Fibroblast of pulmonary artery (primary cell): ENCODE results near the gene STMN1.
A peak's percentile ranks its signal among the peaks of the same experiment; 100 is the strongest.

Source experiments
- DNase-seq: peaks from one replicate; pipeline ENCODE4 v3.0.0-alpha.2; 2010; ENCODE audit warnings: low read depth
- H3K4me3 ChIP-seq: replicated peaks from 2 replicates; pipeline ENCODE4 v1.5.1; 2011; ENCODE audit warnings: low read depth, mild to moderate bottlenecking, control low read depth, low read length, moderate library complexity
- TF ChIP-seq, protein P1 (sequence below): IDR thresholded peaks from 2 replicates; pipeline ENCODE4 v1.5.1; 2011; ENCODE audit warnings: mild to moderate bottlenecking, control low read depth, low read length, inconsistent platforms; ENCODE audit errors: missing control alignments

Gene STMN1

DNA sequence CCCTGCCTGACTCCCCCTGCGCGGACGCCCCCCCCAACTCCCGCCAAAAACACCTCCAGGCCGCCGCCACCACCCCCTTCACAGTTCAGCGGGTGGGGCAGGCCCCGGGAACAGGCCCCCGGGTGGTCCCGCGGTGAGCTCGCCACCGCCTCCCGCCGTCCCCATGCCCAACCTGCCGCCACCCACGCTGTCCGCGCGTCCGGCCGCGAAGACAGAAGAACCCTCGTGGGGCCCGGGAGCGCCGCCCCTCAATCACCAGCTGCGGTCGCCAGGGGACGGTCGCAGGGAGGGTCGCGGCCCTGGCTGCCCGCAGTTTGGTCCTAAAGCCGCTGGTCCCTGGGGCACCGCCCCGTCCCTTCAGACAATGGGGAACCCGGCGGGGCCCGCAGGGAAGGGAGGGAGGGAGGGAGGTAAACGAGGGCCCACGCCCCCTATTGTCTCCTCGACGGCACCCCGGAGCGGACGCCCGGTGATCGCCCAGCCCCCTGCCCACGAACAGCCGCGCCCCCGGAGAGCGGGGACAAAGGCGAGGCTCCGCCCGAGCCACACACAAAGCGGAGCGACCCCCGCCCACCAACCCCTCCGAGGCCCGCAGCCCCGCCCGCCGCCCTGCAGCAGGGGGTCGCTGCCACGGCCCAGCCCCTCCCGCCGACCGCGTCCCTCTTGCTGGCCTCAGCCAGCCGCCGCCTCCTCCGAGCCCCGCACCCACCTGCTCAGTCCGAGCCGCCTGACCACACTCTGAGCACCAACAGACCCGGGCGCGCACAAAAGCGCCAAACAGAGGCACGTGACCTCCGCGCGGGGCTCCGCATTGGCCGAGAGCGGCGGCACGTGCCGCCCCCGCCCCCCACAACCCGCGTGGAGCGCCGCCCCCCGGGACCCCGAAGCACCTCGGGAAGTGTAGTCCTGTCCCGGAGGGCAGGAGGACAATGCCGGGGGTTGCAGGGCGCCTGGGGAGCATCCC lies at the start of gene STMN1:
Gene STMN1 (minus strand): TSS at position 740 of the 964 bp plus-strand sequence. CDS start 1,743 bp downstream, outside the sequence.
- DNase-seq = peak; percentile 90
- peak within 1 kb of the TSS; percentile 73 for H3K4me3 ChIP-seq
- TF ChIP-seq, protein P1, sequence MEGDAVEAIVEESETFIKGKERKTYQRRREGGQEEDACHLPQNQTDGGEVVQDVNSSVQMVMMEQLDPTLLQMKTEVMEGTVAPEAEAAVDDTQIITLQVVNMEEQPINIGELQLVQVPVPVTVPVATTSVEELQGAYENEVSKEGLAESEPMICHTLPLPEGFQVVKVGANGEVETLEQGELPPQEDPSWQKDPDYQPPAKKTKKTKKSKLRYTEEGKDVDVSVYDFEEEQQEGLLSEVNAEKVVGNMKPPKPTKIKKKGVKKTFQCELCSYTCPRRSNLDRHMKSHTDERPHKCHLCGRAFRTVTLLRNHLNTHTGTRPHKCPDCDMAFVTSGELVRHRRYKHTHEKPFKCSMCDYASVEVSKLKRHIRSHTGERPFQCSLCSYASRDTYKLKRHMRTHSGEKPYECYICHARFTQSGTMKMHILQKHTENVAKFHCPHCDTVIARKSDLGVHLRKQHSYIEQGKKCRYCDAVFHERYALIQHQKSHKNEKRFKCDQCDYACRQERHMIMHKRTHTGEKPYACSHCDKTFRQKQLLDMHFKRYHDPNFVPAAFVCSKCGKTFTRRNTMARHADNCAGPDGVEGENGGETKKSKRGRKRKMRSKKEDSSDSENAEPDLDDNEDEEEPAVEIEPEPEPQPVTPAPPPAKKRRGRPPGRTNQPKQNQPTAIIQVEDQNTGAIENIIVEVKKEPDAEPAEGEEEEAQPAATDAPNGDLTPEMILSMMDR = no peak

DNA sequence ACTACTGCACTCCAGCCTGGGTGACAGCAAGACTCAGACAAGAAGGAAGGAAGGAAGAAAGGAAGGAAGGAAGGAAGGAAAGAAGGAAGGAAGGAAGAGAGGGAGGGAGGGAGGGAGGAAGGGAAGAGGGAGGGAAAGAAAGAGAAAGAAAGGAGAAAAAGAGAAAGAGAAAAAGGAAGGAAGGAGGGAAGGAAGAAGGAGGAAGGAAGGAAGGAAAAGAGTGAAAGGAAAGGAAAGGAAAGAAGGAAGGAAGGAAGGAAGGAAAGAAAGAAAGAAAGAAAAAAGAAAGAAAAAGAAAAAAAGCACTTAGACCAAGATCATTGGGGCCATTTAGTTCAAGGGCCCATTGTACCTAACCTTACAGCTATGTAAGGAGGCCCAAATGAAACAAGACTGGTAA lies 49.3 kb upstream of the STMN1 start:
- H3K4me3 ChIP-seq = no peak overlapping the region
- TF ChIP-seq, protein P1 = no peak
- DNase-seq = no peak

DNA sequence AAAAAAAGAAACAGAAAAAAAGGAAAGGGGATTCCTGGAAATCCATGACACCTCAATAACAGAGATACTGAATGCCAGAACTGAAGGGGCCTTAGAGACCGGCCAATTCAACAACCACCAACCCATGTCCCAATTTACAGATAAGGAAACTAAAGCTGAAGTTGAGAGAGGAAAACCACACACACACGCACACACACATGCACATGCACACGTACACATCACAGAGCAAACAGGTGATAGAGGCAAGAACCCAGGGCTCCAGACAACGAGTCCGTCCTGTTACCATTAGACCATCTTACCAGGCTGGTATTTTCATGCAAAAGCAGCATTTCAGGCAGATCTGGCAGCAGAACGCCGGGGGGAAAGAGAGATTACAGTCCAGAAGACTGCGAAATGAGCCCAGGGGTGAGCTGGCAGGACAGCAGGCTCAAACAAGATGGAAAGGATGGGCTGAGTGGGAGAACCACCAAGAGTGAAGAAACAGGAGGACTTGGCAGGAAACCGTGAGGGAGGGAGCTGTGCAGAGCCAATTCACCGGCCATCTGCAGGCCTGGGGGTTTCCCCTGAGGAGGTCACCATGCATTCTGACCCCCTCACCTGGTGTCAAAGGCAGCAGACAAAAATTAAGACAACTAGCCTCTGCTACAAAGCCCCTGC lies 48.2 kb upstream of the STMN1 start:
- DNase-seq = peak; percentile 65
- TF ChIP-seq, protein P1 = no peak
- no peak overlapping the region for H3K4me3 ChIP-seq

DNA sequence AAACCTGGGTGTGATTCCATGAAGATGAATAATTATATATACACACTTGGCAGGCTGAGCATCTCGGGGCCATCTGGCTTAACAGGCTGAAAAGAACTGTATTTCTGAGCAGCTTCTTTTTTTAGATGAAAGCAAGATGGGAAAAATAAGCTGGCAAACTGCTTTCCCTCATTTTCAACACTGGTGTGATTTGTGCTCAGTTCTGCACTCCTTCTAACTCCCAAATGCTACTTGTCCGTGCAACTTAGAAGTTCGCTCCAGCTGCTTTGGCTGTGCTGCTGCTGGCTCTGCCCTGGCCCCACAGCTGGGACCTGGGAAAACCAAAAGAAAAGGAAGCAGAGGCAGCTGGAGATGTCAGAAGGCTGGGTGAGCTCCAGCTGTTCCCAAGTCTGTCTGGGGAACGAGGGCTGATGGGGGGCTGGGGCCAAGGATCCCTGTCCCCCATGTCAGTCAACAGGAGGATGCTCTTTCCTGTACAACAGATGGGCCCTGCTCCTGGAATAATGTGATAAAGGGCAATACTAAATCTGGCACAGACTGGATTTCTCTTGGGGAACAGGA lies 46.7 kb upstream of the STMN1 start:
- peak; percentile 62 for DNase-seq
- TF ChIP-seq, protein P1 = no peak
- no peak overlapping the region for H3K4me3 ChIP-seq

DNA sequence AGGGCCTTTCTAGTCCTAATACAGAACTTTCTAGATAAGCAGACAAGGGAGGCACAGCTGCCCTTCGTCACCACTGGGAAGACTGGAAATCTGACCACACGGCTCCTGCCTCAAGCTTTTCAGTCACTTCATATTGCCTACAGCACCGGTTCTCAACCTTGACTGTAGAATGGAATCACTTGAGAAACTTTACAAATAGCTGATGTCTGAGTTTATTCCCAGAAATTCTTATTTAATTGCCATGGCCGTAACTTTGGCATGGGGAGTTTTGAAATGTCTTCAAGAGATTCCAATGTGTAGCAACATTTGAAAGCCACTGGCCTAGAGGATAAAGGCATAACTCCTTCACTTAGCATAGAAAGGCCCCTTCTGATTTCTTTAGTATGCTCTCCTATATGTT lies 42.4 kb upstream of the STMN1 start:
- TF ChIP-seq, protein P1 = no peak
- H3K4me3 ChIP-seq = no peak overlapping the region
- DNase-seq = no peak

DNA sequence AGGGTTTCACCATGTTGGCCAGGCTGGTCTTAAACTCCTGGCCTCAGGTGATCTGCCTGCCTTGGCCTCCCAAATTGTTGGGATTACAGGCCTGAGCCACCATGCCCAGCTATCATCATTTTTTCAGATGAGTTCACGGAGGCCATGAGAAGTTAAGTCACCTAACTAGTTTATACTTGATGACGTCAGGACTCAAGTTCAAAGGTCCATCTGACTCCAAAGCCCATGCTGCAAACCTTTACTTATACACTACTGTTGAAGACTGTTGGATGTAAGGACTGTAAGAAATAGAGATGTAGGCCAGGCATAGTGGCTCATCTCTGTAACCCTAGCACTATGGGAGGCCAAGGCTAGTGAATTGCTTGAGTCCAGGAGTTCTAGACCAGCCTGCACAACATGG lies 40.8 kb upstream of the STMN1 start:
- no peak for DNase-seq
- no peak overlapping the region for H3K4me3 ChIP-seq
- TF ChIP-seq, protein P1 = no peak
